CD4-positive, alpha-beta T cell treated with Interleukin-4 for 4 hours (primary cell): Measurements from ENCODE around the gene CES2.

Experiments used
- DNase-seq: peaks from one replicate; pipeline ENCODE4 v3.0.0-alpha.2; 2020

Gene CES2

DNA sequence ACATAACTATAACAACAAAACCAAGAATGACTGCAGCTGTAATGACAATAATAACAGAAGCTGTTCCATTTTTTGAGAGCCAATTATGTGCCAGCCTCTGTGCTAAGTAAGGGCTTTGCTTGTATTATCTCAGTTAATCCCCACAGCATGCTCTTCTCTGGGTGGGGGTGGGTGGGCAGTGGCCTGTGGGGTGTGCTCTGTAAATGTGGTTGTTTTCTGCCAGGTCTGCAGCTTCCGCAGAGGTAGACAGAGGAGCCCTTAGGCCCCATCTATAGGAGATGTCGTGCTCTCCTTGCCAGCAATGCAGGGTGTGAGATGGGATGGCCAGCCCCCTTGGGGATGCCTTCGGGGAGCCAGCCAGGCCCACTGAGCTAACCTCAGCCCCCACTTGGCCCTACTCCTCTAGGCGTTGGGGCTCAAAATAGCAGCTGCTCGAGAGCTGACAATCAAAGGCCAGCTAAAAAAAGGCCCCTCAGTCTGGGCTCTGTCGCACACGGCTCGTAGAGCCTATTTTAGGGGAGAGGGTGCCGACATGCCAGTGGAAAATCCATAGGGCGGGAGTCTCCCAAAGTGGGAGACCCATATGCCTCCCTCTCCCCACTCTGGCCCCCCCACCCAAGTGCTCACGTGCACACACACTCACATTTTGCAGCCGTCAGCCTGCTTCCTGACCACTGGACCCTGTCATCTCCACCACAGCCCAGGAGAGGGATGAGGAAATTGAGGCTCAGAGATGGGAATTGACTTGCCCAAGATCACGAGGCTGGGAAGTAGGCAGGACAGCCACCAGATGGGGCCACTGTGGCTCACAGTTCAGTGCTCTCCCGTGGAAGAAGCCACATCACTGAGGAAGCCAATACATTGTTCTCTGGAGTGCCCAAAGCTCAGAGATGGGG is 32.4 kb upstream of the CES2 start:
- DNase-seq, result no peak

DNA sequence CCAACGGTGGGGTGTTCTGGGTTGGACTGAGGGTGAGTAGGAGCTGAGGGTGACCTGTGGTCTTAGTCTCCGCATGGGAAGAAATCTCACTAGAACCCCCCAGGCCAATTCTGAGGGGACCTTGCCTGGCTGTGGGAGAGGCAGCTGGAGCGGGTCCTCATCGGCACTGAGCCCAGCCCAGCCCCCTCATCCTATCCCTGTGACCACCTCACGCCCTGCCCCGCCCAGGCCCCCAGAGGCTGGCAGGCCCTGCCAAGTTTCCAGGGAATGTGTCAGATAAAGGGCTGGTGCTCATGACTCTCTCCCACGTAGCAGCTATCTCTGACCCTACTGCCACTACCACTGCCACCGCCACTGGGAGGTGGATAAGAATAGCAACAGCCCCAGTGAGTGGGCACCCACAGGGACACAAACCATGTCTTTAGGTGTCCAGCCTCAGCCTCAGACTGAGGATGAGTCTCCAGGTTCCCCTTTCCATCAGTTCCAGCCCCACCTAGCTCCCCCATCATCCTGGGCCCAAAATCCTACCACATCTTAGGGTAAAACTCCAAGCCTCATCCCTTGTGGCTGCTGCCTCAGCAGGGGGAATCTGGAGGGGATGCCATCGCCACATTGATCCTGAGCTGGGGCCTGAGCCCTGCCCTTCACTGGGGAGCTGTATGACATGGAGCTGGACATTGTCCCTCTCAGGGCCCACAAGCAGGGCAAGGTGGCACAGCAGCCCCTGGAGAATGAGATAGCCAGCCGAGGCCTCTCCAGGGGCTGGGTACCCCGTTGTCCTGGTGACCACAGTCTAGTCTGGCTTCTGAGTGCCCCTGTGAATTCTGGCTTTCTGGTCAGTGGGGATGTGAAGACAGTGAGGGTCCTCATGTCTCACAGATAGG is 31.5 kb upstream of the CES2 start:
- DNase-seq, result no peak

GRCh38 chr16:66904428-66904845 is 30.9 kb upstream of the CES2 start:
- no peak for DNase-seq

GRCh38 chr16:66904846-66905632 is 30.3 kb upstream of the CES2 start:
- DNase-seq, result no peak

DNA sequence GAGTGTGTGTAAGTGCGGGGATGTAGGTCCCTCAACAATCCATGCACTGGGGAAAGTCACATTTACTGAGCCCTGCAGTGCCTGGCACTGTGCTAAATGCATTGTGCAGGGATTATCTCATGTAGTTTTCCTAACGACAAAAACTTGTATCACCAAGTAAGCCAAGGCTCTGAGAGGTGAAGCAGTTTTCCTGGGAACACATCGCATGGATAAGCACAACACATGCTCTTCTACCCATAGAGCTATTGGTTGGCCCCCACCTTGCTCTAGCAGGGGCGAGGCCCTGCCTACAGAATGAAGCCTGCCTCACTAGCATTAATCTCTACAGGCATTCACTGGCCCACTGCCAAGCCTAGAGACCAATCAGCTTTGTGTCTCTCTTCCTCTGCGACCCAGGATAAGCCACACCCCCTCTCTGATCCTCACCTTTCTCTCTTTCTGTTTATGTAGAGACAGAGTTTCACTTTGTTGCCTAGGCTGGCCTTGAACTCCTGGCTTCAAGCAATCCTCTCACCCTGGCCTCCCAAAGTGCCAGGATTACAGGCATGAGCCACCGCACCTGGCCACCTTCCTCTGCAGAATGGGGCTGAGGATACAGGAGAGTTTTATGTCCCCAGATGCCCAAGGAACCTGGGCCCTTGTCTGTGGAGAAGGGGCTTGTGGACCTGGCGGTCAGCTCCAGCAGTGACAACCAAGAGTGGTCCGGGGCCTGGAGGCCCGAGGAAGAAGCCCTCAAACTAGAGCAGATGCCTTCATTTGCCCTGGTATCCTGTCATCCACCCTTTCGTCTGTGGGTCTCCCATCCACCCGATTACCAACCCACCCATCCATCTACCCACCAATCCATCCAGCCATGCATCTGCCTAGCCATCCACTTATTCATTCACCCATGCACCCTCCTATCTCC is 29.4 kb upstream of the CES2 start:
- DNase-seq, result no peak

- DNase-seq, result no peak
Measured at GRCh38 chr16:66906916-66907836, 28.1 kb upstream of the CES2 start.

DNA sequence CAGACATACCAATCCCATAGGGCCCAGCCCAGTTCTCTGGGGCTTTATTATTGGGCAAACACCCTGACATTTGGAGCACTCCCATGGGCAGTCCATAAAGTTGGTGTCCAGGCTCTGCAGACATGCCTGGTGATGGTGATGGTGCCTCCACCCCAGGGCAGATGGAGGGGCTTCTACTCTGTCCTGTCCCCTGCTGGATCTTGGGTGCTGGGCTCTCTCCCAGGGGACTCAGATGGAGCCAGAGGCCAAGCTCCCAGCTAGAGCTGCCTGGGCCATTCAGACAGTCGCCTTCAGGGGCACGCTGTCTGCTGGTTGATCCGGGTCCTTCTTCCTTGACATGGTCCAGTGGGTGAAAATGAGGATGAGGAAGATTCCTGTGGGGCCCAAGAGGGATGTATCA is 27.2 kb upstream of the CES2 start:
- DNase-seq, result no peak

DNA sequence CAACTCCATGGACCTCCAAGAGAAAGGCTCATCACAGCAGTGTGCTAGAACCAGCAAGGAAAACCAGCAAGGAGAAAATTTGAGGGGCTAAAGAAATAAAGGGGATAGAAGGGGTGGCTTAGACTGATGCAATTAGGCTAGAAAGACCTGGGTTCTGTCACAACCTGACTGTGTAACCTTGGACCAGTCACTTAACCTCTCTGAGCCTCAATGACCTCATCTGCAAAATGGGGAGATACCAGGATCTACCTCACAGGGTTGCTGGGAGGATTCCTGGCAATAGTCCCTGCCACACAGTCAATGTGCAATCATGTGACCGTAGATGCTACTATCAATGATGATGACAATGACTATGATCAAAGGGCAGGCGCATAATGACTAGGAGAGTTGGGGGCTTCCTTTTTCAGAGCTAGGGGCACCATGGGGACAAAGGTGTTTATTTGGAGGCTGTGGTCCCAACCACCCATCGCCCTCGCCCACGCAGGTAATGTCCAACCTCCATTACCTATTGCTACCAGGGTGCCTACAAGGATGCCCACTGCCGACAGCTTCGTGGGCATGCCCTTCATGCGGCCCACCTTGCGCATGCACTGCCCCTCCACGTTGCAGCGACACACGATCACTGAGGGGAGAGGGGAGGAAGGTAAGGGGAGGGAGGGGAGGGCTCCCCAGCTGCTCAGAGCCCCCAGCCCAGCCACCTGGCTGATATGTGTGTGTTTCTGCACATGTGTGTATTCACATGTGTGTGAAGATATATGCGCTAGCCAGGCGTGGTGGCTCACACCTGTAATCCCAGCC is 26.4 kb upstream of the CES2 start:
- no peak for DNase-seq

- no peak for DNase-seq
Measured at GRCh38 chr16:66910175-66910940, 25.0 kb upstream of the CES2 start.

DNA sequence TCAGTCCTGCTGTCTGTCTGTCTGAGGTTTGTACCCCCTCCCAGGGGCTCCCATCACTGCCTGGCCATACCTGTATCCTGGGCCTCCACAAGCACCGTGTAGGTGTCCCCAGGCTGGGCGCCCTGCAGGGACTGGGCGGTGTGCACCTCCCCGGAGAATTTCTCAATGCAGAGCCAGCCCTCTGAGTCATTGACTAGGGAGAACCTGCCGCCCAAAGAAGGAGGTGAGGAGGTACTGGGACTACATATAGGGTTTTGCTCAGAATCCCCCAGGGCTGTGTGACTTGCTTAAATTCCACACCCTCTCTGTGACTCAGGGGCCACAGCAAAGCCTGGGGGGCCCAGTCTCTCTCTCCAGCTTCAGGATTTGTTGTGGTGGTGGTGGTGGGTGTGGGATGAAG is 24.2 kb upstream of the CES2 start:
- DNase-seq, result no peak

DNA sequence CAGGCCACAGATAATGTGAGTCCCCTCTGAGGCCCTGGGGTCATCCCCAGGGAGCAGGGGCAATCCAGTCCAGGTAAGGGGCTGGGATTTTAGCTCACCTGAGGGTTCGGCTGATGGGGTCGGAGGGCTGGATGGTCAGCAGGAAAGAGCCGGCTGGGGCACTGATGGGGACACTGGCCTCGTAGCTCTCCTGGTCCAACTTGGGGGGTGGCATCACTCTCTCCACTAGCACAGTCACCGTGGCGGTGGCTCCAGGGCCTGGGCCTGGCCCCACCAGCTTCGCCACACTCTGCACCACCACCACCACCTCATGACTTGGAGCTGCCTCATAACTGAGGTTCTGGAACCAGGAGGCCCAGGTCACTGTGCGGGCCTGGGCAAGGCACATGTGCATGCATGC is 23.5 kb upstream of the CES2 start:
- no peak for DNase-seq

DNA sequence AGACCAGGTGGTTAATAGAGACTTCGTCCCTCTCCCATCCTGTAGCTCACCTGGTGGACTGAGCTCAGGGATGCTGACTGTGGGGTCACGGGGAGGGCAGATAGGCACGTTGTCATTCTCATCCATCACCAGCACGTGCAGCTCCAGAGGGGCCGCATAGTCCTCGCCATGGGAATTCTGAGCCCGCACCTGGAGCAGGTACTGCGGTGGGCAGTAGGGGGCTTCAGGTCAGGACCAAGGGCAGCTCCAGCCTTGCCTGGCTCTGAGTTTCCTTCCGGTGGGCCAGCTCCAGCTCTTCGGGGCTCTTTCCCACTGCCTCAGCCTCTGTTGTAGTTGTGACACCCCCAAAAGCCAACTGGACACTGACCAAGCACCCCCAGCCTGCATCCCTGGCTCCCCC is 22.2 kb upstream of the CES2 start:
- no peak for DNase-seq

DNA sequence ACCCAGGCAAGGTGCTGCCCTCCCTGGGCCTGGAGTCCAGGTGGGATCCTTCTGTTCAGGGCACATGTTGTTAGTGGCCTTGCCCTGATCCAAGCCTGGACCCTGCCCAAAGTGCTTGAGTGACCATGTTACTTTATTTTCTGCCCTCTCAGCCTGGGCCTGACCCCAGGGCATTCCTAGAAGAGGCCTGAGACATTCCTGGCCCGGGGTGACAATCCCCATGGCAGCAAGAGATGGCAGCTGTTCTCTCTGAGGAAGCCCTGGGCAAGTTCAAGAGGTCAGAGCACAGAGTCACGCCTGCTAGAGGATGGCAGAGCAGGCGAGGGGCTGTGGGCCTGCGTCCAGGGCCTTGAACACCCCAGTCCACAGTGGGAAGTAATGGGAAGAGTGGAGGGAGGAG is 21.6 kb upstream of the CES2 start:
- DNase-seq, result no peak

GRCh38 chr16:66914541-66914940 is 20.8 kb upstream of the CES2 start:
- DNase-seq, result no peak

- no peak for DNase-seq
Measured at GRCh38 chr16:66915041-66915440, 20.3 kb upstream of the CES2 start.

DNA sequence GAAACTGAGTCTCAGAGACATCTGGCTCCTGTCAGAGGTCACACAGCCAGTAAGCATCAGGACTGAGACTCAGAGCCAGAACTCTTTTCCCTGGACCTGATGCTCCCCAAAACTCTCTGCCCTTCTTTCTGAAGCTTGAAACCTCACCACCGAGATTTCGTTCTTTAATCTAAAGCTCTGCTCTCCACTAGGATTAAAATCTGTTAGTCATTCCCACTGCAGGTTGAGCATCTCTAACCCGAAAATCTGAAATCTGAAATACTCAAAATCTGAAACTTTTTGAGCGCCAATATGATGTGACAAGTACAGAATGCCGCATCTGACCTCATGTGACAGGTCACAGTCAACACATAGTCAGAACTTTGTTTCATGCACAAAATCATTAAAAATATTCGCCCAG is 18.8 kb upstream of the CES2 start:
- no peak for DNase-seq

- DNase-seq, result no peak
Measured at GRCh38 chr16:66917741-66918140, 17.6 kb upstream of the CES2 start.

DNA sequence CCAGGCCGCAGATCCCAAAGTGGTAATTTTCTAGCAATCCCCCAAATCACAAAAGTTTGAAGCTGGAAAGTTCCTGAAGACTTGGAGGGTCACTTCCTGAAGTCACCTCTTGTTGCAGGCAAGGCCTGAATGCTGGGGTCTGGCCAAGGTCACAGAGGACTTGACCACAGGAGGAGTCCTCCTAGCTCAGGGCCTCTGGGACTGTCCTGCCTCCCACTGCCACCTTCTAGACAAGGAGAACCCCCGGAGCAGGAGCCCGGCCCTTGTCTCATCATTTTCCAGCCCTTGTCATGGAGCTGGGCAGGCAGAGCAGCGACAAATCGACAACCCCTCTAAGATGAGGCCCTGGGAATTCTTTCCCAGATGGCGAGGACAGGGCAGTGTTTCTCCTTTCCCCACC is 17.0 kb upstream of the CES2 start:
- DNase-seq, result no peak
